HCT116 (cell line): Measurements from ENCODE around the gene EPHA8.

Source experiments
- EZH2 ChIP-seq: fragments of 200-600 bp; sonication (generic); IDR thresholded peaks from 2 replicates; pipeline ENCODE4 v1.6.1; 2017; ENCODE audit warnings: antibody characterized with exemption, mixed run types
- EZH2phosphoT487 ChIP-seq: fragments of 200-600 bp; IDR thresholded peaks from 2 replicates; pipeline ENCODE4 v1.6.1; 2018; ENCODE audit warnings: antibody characterized with exemption, borderline replicate concordance
- POLR2A ChIP-seq: IDR thresholded peaks from 2 replicates; pipeline ENCODE4 v1.7.0; 2011; ENCODE audit warnings: borderline replicate concordance; ENCODE audit not compliant: insufficient read depth, insufficient read length; ENCODE audit errors: extremely low read depth
- POLR2AphosphoS5 ChIP-seq: IDR thresholded peaks from 2 replicates; pipeline ENCODE4 v1.6.1; 2011; ENCODE audit warnings: mild to moderate bottlenecking, low read depth, low read length, moderate library complexity
- RAD21 ChIP-seq: IDR thresholded peaks from 2 replicates; pipeline ENCODE4 v1.6.1; 2012; ENCODE audit warnings: low read depth, mild to moderate bottlenecking
- SIN3A ChIP-seq: IDR thresholded peaks from 2 replicates; pipeline ENCODE4 v1.6.1; 2012; ENCODE audit warnings: low read depth
- YY1 ChIP-seq: IDR thresholded peaks from 2 replicates; pipeline ENCODE4 v1.6.1; 2011; ENCODE audit warnings: low read length, low read depth, moderate library complexity, mild to moderate bottlenecking; ENCODE audit not compliant: insufficient replicate concordance; ENCODE audit errors: extremely low read depth
- TF ChIP-seq, protein P1 (sequence below): IDR thresholded peaks from 2 replicates; pipeline ENCODE4 v1.6.1; 2012
- TF ChIP-seq, protein P2 (sequence below), 3 experiments: fragments of 200-600 bp in 1 of 3; sonication (generic) in 1 of 3; IDR thresholded peaks in 2 of 3; conservative IDR thresholded peaks in 1 of 3; 2 replicates each; pipeline ENCODE4 v1.5.1; 2012 to 2017; ENCODE audit warnings: low read depth in 2 of 3, low read length in 2 of 3, antibody characterized with exemption in 1 of 3, borderline replicate concordance in 1 of 3, control low read depth in 1 of 3, mild to moderate bottlenecking in 1 of 3, mixed read lengths in 1 of 3, mixed run types in 1 of 3, moderate library complexity in 1 of 3; ENCODE audit not compliant: insufficient read depth in 1 of 3
- TF ChIP-seq, protein P3 (sequence below): IDR thresholded peaks from 2 replicates; pipeline ENCODE4 v1.6.1; 2012
- TF ChIP-seq, protein P4 (sequence below): IDR thresholded peaks from 2 replicates; pipeline ENCODE4 v1.6.1; 2012; ENCODE audit warnings: low read depth

DNA sequence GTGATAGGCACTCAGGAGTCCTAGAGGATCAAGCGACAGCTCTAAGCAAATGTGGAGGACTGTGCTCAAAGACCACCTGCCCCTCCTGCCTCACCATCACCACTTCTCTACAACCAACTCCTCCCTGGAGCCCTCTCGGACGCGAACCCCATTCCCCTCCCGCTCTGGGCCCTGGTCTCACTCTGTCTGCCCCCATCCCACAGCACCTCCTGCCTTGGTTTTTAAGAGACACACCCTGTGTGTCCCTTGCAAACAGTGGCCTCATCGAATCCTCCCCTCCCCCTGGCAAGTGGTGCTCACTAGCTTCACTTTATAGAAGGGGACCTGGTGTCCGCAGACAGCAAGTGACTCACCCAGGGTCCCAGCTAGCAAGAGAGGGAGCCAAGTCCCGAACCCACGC is 28.8 kb downstream of the EPHA8 start:
- TF ChIP-seq, protein P1, sequence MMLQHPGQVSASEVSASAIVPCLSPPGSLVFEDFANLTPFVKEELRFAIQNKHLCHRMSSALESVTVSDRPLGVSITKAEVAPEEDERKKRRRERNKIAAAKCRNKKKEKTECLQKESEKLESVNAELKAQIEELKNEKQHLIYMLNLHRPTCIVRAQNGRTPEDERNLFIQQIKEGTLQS = no peak
- TF ChIP-seq, protein P2, sequence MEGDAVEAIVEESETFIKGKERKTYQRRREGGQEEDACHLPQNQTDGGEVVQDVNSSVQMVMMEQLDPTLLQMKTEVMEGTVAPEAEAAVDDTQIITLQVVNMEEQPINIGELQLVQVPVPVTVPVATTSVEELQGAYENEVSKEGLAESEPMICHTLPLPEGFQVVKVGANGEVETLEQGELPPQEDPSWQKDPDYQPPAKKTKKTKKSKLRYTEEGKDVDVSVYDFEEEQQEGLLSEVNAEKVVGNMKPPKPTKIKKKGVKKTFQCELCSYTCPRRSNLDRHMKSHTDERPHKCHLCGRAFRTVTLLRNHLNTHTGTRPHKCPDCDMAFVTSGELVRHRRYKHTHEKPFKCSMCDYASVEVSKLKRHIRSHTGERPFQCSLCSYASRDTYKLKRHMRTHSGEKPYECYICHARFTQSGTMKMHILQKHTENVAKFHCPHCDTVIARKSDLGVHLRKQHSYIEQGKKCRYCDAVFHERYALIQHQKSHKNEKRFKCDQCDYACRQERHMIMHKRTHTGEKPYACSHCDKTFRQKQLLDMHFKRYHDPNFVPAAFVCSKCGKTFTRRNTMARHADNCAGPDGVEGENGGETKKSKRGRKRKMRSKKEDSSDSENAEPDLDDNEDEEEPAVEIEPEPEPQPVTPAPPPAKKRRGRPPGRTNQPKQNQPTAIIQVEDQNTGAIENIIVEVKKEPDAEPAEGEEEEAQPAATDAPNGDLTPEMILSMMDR (IDR thresholded peaks at IDR 0.05 in 2 of 3, conservative IDR thresholded peaks at IDR 0.05 in 1 of 3; ENCODE audit: borderline replicate concordance in 1 of 3, insufficient read depth in 1 of 3, low read depth in 2 of 3, low read length in 2 of 3) = no peak
- TF ChIP-seq, protein P3, sequence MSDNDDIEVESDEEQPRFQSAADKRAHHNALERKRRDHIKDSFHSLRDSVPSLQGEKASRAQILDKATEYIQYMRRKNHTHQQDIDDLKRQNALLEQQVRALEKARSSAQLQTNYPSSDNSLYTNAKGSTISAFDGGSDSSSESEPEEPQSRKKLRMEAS = no peak
- TF ChIP-seq RAD21 (no peak), EZH2phosphoT487 (no peak), SIN3A (no peak), EZH2 (no peak), POLR2A (no peak), POLR2AphosphoS5 (no peak), YY1 (no peak)
- TF ChIP-seq, protein P4, sequence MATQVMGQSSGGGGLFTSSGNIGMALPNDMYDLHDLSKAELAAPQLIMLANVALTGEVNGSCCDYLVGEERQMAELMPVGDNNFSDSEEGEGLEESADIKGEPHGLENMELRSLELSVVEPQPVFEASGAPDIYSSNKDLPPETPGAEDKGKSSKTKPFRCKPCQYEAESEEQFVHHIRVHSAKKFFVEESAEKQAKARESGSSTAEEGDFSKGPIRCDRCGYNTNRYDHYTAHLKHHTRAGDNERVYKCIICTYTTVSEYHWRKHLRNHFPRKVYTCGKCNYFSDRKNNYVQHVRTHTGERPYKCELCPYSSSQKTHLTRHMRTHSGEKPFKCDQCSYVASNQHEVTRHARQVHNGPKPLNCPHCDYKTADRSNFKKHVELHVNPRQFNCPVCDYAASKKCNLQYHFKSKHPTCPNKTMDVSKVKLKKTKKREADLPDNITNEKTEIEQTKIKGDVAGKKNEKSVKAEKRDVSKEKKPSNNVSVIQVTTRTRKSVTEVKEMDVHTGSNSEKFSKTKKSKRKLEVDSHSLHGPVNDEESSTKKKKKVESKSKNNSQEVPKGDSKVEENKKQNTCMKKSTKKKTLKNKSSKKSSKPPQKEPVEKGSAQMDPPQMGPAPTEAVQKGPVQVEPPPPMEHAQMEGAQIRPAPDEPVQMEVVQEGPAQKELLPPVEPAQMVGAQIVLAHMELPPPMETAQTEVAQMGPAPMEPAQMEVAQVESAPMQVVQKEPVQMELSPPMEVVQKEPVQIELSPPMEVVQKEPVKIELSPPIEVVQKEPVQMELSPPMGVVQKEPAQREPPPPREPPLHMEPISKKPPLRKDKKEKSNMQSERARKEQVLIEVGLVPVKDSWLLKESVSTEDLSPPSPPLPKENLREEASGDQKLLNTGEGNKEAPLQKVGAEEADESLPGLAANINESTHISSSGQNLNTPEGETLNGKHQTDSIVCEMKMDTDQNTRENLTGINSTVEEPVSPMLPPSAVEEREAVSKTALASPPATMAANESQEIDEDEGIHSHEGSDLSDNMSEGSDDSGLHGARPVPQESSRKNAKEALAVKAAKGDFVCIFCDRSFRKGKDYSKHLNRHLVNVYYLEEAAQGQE = no peak
